ENCODE data around the gene TCF7L1.

Gene TCF7L1

GRCh38 chr2:85245891-85246290 is 112.7 kb downstream of the TCF7L1 start:
- no peak overlapping the region for H3K4me3 ChIP-seq (ENCODE audit: low read length)
- no peak for TF ChIP-seq ZNF274 (IDR thresholded peaks at IDR 0.05; ENCODE audit: low read depth, low read length)

GRCh38 chr2:85246348-85246747 is 113.2 kb downstream of the TCF7L1 start:
- TF ChIP-seq ZNF274 (IDR thresholded peaks at IDR 0.05; ENCODE audit: low read depth, low read length), result no peak
- H3K4me3 ChIP-seq (ENCODE audit: low read length), result no peak overlapping the region

- no peak overlapping the region for H3K4me3 ChIP-seq (ENCODE audit: low read length)
- TF ChIP-seq ZNF274 (IDR thresholded peaks at IDR 0.05; ENCODE audit: low read depth, low read length), result no peak
Observed at GRCh38 chr2:85247610-85248009, 114.4 kb downstream of the TCF7L1 start.

DNA sequence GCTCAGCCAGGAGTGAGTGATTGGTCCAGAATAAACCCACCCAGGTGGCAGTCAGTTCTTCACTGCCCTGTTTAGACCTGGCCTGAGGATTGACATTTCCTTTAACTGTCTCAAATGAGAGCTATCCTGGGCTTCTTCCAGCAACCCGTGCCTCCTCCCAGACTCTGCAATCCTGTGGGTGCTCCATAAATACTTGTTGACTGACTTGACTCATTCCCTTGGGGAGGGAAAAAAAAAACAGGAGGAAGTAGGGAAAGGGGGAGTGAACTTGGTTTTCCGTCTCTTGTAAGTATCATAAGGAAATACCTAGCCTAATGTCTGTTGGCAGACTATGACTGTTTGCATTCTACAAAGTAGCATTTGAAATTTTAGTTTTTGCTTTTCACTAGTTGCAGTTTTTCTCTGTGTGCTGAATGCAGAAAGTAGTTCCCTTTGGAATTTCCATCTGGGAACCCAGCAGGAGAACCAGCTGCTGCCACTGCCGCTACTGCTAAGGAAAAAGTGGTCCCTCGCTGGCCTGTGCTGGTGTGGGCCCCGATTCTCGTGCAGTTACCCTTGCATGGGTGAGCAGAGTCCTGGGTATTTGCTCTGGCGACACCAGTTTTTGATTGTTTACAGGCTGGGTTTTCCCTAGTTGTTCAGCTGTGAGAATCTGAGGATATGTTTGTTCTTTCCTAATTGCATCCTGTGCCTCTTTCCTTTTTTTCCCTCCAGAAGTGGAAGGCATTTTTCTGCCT is 115.7 kb downstream of the TCF7L1 start:
- no peak overlapping the region for H3K4me3 ChIP-seq (ENCODE audit: low read length)
- no peak for TF ChIP-seq ZNF274 (IDR thresholded peaks at IDR 0.05; ENCODE audit: low read depth, low read length)

GRCh38 chr2:85250045-85250444 is 116.9 kb downstream of the TCF7L1 start:
- H3K4me3 ChIP-seq (ENCODE audit: low read length), result no peak overlapping the region
- TF ChIP-seq ZNF274 (IDR thresholded peaks at IDR 0.05; ENCODE audit: low read depth, low read length), result no peak

- no peak for TF ChIP-seq ZNF274 (IDR thresholded peaks at IDR 0.05; ENCODE audit: low read depth, low read length)
- H3K4me3 ChIP-seq (ENCODE audit: low read length), result no peak overlapping the region
Observed at GRCh38 chr2:85251070-85251616, 118.0 kb downstream of the TCF7L1 start.

DNA sequence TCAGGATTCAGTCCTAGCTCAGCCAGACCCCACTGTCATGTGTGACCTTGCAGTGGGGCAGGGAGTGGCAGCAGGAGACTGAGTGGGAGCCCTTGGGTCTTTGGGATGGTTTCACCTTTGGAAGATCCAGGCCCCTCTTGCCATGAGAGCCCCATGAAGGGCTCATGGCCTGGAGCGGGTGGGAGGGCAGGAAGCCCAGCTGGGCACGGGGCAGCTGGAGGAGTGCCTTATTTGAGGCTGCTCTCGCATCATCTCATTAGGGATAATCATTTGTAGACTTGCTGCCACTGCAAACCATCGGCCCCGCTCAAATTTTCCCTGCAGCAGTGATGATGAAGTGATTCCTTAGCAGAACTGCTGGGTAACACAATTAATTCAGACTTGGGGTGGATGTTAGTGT is 120.7 kb downstream of the TCF7L1 start:
- no peak overlapping the region for H3K4me3 ChIP-seq (ENCODE audit: low read length)
- no peak for TF ChIP-seq ZNF274 (IDR thresholded peaks at IDR 0.05; ENCODE audit: low read depth, low read length)

- TF ChIP-seq ZNF274 (IDR thresholded peaks at IDR 0.05; ENCODE audit: low read depth, low read length), result no peak
- H3K4me3 ChIP-seq (ENCODE audit: low read length), result no peak overlapping the region
Observed at GRCh38 chr2:85254540-85255300, 121.5 kb downstream of the TCF7L1 start.

GRCh38 chr2:85255456-85255812 is 122.2 kb downstream of the TCF7L1 start:
- no peak overlapping the region for H3K4me3 ChIP-seq (ENCODE audit: low read length)
- no peak for TF ChIP-seq ZNF274 (IDR thresholded peaks at IDR 0.05; ENCODE audit: low read depth, low read length)

DNA sequence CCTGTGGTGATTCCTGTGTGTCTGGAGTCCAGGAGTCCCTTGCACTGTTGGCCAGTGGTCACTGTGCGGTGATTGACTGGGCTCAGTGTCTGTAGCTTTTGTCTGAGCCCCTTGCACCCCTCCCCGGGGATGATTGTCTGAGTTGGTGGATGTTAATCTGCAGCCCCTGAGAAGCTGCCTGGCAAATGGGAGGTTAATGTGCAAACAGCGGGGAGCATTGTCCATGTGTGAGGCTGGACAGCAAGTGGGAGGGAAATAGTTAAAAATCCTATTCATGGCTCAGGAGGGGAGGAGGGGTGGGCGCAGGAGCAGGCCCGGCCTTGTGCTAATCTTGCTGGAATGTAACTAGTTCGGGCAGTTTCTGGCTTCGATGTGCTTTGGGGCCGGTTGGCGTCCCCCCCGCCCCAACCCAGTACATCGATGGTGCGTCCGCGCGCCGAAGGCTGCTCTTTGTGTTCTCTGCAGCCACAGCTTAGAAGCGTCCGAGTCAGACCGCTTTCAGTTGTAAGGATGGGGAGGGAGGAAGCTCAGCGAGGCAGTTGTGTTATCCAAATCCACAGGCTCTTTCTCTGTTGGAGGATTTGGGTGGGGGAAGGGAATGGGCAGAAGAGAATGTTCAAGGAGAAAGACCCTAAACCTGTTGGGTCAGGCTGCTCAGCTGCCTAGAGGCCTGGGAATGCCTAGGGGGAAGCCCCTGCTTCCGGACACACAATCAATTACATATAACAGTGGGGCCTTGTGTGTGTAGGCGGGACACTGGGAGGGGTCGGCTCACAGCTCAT is 122.8 kb downstream of the TCF7L1 start:
- no peak for TF ChIP-seq ZNF274 (IDR thresholded peaks at IDR 0.05; ENCODE audit: low read depth, low read length)
- H3K4me3 ChIP-seq (ENCODE audit: low read length), result no peak overlapping the region

GRCh38 chr2:85257359-85257969 is 124.3 kb downstream of the TCF7L1 start:
- no peak overlapping the region for H3K4me3 ChIP-seq (ENCODE audit: low read length)
- no peak for TF ChIP-seq ZNF274 (IDR thresholded peaks at IDR 0.05; ENCODE audit: low read depth, low read length)

DNA sequence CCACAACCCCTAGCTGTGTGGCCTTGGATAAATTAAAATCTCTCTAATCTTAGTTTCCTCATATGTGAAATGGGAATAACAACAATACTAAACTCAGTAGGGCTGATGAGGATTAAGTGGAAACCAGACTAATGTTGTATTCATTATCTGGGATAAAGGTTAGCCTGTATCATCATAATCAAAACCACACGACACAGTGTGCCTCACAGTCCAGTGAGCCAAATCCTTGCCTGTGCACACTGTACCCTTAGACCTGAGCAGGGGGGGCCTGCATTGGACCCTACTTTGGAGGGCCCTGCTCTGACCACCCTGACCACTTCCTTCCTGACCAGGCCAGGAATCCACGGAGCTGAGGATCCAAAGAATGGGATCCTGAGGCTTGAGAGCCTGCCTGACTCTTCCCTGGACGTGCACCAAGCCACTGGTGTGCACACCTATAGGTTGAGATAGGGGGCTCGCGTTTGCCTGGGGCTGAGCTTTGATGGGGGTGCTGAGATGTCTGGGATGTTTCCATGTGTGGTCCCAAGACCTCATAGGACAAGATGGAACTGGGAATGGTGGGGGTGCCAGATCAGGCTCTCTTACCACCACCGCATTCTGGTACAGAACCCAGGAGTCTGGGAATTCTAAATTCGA is 124.9 kb downstream of the TCF7L1 start:
- H3K4me3 ChIP-seq (ENCODE audit: low read length), result no peak overlapping the region
- TF ChIP-seq ZNF274 (IDR thresholded peaks at IDR 0.05; ENCODE audit: low read depth, low read length), result no peak

DNA sequence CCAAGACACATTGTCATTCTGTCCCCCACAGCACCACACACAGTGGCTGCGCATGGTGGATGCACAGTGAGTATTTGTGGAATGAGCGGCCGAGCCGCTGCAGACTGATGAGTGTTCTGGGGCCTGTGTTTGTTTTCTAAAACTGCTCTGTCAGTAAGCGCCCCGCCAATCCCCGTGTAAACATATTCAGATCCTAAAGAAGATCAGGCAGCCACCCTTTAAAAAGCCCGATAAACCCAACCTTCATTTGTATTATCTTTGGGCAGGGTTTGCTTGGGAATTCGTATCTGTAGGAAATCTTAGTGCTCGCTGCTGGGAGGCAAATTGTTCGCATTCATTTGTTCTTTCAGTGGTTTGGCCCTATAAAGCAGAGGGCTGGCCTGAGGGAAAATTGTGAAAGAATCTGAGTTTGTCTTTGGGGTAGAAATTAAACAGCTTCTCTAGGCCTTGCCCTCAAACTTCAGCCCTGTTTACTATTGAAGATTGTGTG is 126.0 kb downstream of the TCF7L1 start:
- no peak for TF ChIP-seq ZNF274 (IDR thresholded peaks at IDR 0.05; ENCODE audit: low read depth, low read length)
- H3K4me3 ChIP-seq (ENCODE audit: low read length), result no peak overlapping the region

All from GM08714 (cell line).